GM06990 (cell line): ENCODE results near the gene NPAS3.

Experiments used
- DNase-seq: peaks from one replicate; pipeline ENCODE4 v3.0.0-alpha.2; 2011; ENCODE audit not compliant: insufficient read length; ENCODE audit errors: extremely low read depth
- H3K27me3 ChIP-seq: replicated peaks from 2 replicates; pipeline ENCODE4 v1.6.0; 2011; ENCODE audit warnings: low read length; ENCODE audit not compliant: control insufficient read depth, insufficient read depth
- H3K36me3 ChIP-seq: 2 replicates; pipeline ENCODE4 v1.5.1; 2011; ENCODE audit warnings: low read length; ENCODE audit not compliant: control insufficient read depth, insufficient read depth
- H3K4me3 ChIP-seq: replicated peaks from 2 replicates; pipeline ENCODE4 v1.5.1; 2011; ENCODE audit warnings: low read depth, mild to moderate bottlenecking, control low read depth, low read length
- TF ChIP-seq, protein P1 (sequence below): IDR thresholded peaks from 2 replicates; pipeline ENCODE4 v1.5.1; 2011; ENCODE audit warnings: low read length, control low read depth, mild to moderate bottlenecking, inconsistent platforms; ENCODE audit not compliant: insufficient read depth, poor library complexity, severe bottlenecking

Gene NPAS3

DNA sequence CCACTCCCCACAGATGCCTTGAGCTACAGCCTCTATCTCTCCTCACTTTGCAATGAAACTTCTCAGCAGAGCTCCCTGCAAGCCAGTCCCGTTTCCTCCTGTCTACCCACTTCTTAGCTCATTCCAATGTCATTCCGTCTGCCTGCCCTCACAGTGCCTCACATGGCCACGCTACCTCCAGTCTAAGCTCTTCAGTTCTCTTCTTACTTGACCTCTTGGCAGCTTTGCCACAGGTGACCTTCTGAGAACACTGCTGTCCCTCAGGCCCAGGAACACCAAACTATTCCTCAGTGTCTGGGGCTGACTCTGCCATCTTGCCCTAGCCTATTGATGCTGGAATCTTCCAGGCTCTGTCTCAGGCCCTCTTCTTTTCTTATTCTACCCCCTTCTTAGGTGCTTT is 902.1 kb downstream of the NPAS3 start:
- TF ChIP-seq, protein P1, sequence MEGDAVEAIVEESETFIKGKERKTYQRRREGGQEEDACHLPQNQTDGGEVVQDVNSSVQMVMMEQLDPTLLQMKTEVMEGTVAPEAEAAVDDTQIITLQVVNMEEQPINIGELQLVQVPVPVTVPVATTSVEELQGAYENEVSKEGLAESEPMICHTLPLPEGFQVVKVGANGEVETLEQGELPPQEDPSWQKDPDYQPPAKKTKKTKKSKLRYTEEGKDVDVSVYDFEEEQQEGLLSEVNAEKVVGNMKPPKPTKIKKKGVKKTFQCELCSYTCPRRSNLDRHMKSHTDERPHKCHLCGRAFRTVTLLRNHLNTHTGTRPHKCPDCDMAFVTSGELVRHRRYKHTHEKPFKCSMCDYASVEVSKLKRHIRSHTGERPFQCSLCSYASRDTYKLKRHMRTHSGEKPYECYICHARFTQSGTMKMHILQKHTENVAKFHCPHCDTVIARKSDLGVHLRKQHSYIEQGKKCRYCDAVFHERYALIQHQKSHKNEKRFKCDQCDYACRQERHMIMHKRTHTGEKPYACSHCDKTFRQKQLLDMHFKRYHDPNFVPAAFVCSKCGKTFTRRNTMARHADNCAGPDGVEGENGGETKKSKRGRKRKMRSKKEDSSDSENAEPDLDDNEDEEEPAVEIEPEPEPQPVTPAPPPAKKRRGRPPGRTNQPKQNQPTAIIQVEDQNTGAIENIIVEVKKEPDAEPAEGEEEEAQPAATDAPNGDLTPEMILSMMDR, result no peak

DNA sequence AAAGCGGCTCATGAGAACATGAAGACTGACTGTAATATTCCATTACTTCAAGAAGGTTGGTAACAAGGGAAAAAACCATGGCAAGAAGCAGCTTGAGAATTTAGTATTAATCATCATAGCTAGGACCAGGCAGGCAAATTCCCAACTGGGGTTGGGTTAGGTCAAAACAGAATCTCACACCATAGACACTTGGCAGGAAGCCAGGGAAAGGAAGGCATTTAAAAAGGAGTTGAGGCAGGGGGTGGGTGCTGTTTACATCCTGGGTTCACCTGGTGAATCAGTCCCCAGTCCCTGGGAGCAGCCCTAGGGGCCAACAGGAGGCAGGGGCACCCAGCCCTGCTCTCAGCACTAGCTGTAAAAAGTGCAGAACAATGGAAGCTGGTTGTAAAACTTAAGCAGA is 903.6 kb downstream of the NPAS3 start:
- no peak overlapping the region for H3K4me3 ChIP-seq
- DNase-seq, result no peak
- TF ChIP-seq, protein P1, result no peak
- H3K36me3 ChIP-seq, result no peaks in the 10 kb centered on the region
- no peaks in the 10 kb centered on the region for H3K27me3 ChIP-seq

More for the DNA sequence above, 902.1 kb downstream of the NPAS3 start:
- H3K27me3 ChIP-seq, result no peaks in the 10 kb centered on the region
- DNase-seq, result no peak
- no peaks in the 10 kb centered on the region for H3K36me3 ChIP-seq
- H3K4me3 ChIP-seq, result no peak overlapping the region

DNA sequence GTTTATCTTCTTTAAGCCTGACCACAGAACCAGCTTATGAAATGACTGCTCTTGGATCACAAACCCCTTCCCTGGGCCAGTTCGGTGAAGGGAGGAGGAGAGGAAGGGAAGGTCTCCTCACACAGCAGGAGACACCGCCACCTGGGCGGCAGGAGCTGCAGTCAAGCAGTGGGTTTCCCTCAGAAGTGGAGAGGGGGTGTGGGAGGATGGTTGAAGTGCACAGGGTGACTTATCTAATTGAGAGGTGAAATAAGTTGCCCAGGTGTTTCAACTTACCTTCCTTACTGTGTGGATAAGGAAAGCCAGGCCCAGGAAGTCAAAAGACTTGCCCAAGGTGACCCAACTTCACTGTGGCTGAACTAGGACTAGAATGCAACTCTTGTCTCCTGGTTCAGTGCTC is 905.4 kb downstream of the NPAS3 start:
- TF ChIP-seq, protein P1, result no peak
- H3K4me3 ChIP-seq, result no peak overlapping the region
- H3K36me3 ChIP-seq, result no peaks in the 10 kb centered on the region

DNA sequence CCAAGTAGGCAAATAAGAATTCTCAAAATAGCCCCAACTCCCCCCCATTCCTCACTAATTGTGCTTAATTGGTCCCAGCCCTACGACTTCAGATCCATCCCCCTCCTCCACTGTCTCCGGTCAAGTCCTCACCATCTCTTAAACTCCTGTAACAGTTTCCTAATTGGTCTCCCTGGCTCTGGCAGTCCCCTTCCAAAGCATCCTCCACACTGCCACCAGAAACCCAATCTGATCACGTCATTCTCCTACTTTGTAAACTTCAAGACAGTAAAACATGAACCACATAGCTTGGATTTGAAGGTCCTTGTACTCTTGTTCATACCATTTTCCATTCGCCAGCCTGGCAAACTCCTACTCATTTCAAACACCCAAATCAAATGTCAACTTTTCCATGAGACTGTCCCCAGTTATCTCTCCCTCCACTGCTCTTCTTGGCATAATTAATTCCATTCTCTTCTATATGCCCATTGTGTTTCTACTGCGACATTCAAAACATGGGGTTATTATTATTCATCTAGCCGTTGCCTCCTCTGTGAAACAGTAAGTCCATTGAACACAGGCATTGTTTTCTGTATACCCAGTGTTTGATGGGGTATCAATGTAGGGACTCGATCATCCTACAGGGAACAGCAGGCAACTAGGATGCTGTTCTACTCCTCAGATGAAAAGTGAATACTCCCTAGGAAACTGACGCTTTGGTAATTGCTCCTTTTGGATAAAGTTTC is 907.6 kb downstream of the NPAS3 start:
- DNase-seq, result no peak
- H3K36me3 ChIP-seq, result no peaks in the 10 kb centered on the region
- H3K4me3 ChIP-seq, result no peak overlapping the region
- no peaks in the 10 kb centered on the region for H3K27me3 ChIP-seq
- TF ChIP-seq, protein P1, result no peak

More for the DNA sequence above, 905.4 kb downstream of the NPAS3 start:
- DNase-seq, result no peak
- H3K27me3 ChIP-seq, result no peaks in the 10 kb centered on the region

DNA sequence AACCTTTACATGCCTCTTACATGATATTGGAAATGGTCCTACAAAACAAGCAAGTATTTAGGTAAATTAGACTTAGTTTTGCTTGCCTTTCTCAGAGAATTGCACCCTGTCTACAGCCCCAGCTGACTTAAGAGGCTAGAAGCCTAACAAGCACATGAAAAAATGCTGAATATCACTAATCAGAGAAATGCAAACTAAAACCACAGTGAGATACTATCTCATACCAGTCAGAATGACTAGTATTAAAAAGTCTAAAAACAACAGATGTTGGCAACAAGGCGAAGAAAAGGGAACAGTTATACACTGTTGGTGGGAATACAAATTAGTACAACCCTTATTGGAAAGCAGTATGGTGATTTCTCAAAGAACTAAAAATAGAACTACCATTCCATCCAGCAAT is 908.4 kb downstream of the NPAS3 start:
- H3K4me3 ChIP-seq, result no peak overlapping the region
- TF ChIP-seq, protein P1, result no peak
- no peak for DNase-seq
- no peaks in the 10 kb centered on the region for H3K36me3 ChIP-seq
- H3K27me3 ChIP-seq, result no peaks in the 10 kb centered on the region

DNA sequence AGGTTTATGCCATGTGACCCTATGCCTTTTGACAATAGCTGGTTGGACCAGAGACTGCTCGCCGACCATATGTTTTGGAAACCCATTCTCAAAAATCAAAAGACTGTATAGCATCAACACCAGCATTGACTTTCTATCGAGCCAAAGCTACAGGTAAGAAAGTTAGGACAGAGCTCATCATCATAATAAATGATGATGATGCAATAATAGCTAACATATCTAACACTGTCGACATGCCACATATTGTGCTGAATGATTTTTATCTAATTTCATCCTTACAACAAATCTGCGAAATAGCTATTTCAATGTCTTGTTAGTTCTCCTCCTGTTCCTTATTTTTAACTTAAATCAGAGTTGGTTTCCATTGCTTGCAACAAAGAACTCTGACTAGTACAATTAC is 909.3 kb downstream of the NPAS3 start:
- DNase-seq, result no peak
- no peaks in the 10 kb centered on the region for H3K36me3 ChIP-seq
- no peaks in the 10 kb centered on the region for H3K27me3 ChIP-seq
- TF ChIP-seq, protein P1, result no peak
- H3K4me3 ChIP-seq, result no peak overlapping the region
